HepG2 (cell line): ENCODE results near the gene ACP5. TPM values are rescaled to one million over a fixed set of nuclear protein-coding genes. Genes with fewer than 3 reads are reported as not detected.

Experiments
- ATAC-seq: fragments of 200-7000 bp; cut with Tn5 transposase; 3 replicates; pipeline ENCODE4 v1.9.1; 2020; ENCODE audit warnings: mild to moderate bottlenecking, moderate library complexity
- BruUV-seq: library from RNA; stranded (reverse); fragments of 400-500 nt; replicated peaks from 2 replicates; lab custom pipeline; 2021; lab: Mats Ljungman, UMichigan
- CTCF ChIA-PET: fragments of 300-600 bp; formaldehyde crosslinking; extraction: SDS; loops from one replicate; lab custom pipeline; 2021; ENCODE audit warnings: low total read pairs, inconsistent platforms, low intra/inter-chr PET ratio; lab: Yijun Ruan, JAX
- POLR2A ChIA-PET: fragments of 350-600 bp; sonication (Branson Sonifier 250); formaldehyde crosslinking; loops from one replicate; lab custom pipeline; 2020; ENCODE audit warnings: antibody characterized with exemption, inconsistent platforms; lab: Yijun Ruan, JAX
- DNase-seq: peaks from one replicate; pipeline ENCODE4 v3.0.0-alpha.2; 2015; ENCODE audit warnings: low spot score
- FAIRE-seq: peaks from 3 replicates; lab custom pipeline; 2011; peaks lifted over from hg19 to GRCh38; lab: Jason Lieb, UNC
- H2AFZ ChIP-seq: one replicate; pipeline ENCODE4 v1.6.1; 2011; ENCODE audit warnings: low read length, inconsistent platforms
- H3K27ac ChIP-seq: fragments of 300-600 bp; 3 replicates; pipeline ENCODE4 v1.8.0; 2011; ENCODE audit warnings: mixed run types, mild to moderate bottlenecking, mixed read lengths, low read length, inconsistent platforms; ENCODE audit not compliant: insufficient read depth; ENCODE audit errors: extremely low read length
- H3K27me3 ChIP-seq, 2 experiments: fragments of 200-600 bp in 1 of 2; 2 replicates in 1 of 2; 3 replicates in 1 of 2; pipeline versions ENCODE4 v1.6.0 to v1.8.0; 2011; ENCODE audit warnings: low read length in 2 of 2, mild to moderate bottlenecking in 2 of 2, moderate library complexity in 2 of 2, inconsistent platforms in 1 of 2; ENCODE audit not compliant: insufficient read depth in 2 of 2, control insufficient read depth in 1 of 2
- H3K36me3 ChIP-seq, 2 experiments: fragments of 200-600 bp in 1 of 2; replicated peaks in 1 of 2; 2 replicates in 1 of 2; 3 replicates in 1 of 2; pipeline versions ENCODE4 v1.5.1 to v1.8.0; 2011; ENCODE audit warnings: low read length in 2 of 2, inconsistent platforms in 1 of 2; ENCODE audit not compliant: insufficient read depth in 2 of 2, control insufficient read depth in 1 of 2
- H3K4me1 ChIP-seq: 2 replicates; pipeline ENCODE4 v1.5.1; 2012; ENCODE audit warnings: low read length, inconsistent platforms; ENCODE audit not compliant: insufficient read depth
- H3K4me2 ChIP-seq: 2 replicates; pipeline ENCODE4 v1.6.0; 2011; ENCODE audit warnings: low read depth, low read length, inconsistent platforms
- H3K4me3 ChIP-seq, 3 experiments: fragments of 200-600 bp in 1 of 3; sonication (generic), shearing (Covaris generic) in 1 of 3; replicated peaks in 1 of 3; 2 replicates each; pipeline ENCODE4 v1.5.1; 2011 to 2016; ENCODE audit warnings: low read length in 3 of 3, inconsistent platforms in 2 of 3, low read depth in 2 of 3, mild to moderate bottlenecking in 2 of 3, control low read depth in 1 of 3, mixed read lengths in 1 of 3; ENCODE audit not compliant: insufficient read depth in 1 of 3
- H3K79me2 ChIP-seq: one replicate; pipeline ENCODE4 v1.6.1; 2011; ENCODE audit warnings: low read length, inconsistent platforms; ENCODE audit not compliant: insufficient read depth
- H3K9ac ChIP-seq: 2 replicates; pipeline ENCODE4 v1.6.0; 2011; ENCODE audit warnings: mild to moderate bottlenecking, low read depth, low read length, inconsistent platforms; ENCODE audit not compliant: insufficient read depth
- H3K9me3 ChIP-seq: 2 replicates; pipeline ENCODE4 v1.5.1; 2012; ENCODE audit warnings: mild to moderate bottlenecking, low read length
- H4K20me1 ChIP-seq: 2 replicates; pipeline ENCODE4 v1.6.0; 2011; ENCODE audit warnings: inconsistent platforms, mild to moderate bottlenecking, low read length, moderate library complexity; ENCODE audit not compliant: insufficient read depth
- AGO2 ChIP-seq: fragments of 200-400 bp; formaldehyde crosslinking; optimal IDR thresholded peaks from 2 replicates; pipeline ENCODE3; 2017; ENCODE audit warnings: mild to moderate bottlenecking, low read depth, low read length, moderate library complexity
- ATF4 ChIP-seq, 2 experiments: fragments of 450-650 bp in 1 of 2; sonication (generic) in 1 of 2; formaldehyde crosslinking; IDR thresholded peaks; 2 replicates each; pipeline versions ENCODE4 v1.5.0 to v1.8.0; 2020 to 2022; ENCODE audit warnings: mild to moderate bottlenecking in 1 of 2, missing genetic modification reagents in 1 of 2
- CENPT ChIP-seq: sonication (generic); formaldehyde crosslinking; IDR thresholded peaks from 2 replicates; pipeline ENCODE4 v1.8.0; 2022; ENCODE audit warnings: low read depth, mild to moderate bottlenecking, moderate library complexity, missing genetic modification reagents
- CHCHD3 ChIP-seq: sonication (generic); formaldehyde crosslinking; IDR thresholded peaks from 2 replicates; pipeline ENCODE4 v1.8.0; 2022; ENCODE audit warnings: mild to moderate bottlenecking, missing genetic modification reagents, moderate library complexity
- NR2F6 ChIP-seq, 2 experiments: IDR thresholded peaks; 2 replicates each; pipeline ENCODE4 v1.6.1; 2016; ENCODE audit warnings: antibody characterized with exemption in 1 of 2, mild to moderate bottlenecking in 1 of 2
- RARA ChIP-seq: IDR thresholded peaks from 2 replicates; pipeline ENCODE4 v1.6.1; 2016; ENCODE audit warnings: missing genetic modification reagents, missing compliant biosample characterization
- RFX1 ChIP-seq: fragments of 450-650 bp; IDR thresholded peaks from 2 replicates; pipeline ENCODE4 v1.6.1; 2017
- TFE3 ChIP-seq: IDR thresholded peaks from 2 replicates; pipeline ENCODE4 v1.6.1; 2016
- ZFX ChIP-seq: sonication (generic); formaldehyde crosslinking; IDR thresholded peaks from 2 replicates; pipeline ENCODE4 v1.4.0; 2020; ENCODE audit warnings: mild to moderate bottlenecking, low read depth, missing genetic modification reagents, moderate library complexity
- ZNF263 ChIP-seq: sonication (generic); formaldehyde crosslinking; IDR thresholded peaks from 2 replicates; pipeline ENCODE4 v1.4.0; 2020; ENCODE audit warnings: missing genetic modification reagents
- ZNF782 ChIP-seq: sonication (generic); formaldehyde crosslinking; IDR thresholded peaks from 2 replicates; pipeline ENCODE4 v1.4.0; 2020; ENCODE audit warnings: missing genetic modification reagents, mild to moderate bottlenecking, borderline replicate concordance
- WGBS: methylation state at CpG from one replicate; pipeline ENCODE4 v1.1.6; 2017; ENCODE audit warnings: low lambda C conversion rate; 5-methylcytosine and 5-hydroxymethylcytosine counted together
- in situ Hi-C: cut with HindIII; loops from 2 replicates; pipeline ENCODE4 v1.10.0; 2017; ENCODE audit warnings: low pct_unique_long_range_greater_than_20kb; ENCODE audit not compliant: extremely low pct_ligation_motif_present
- intact Hi-C: fragments of 100-400 bp; cut with micrococcal nuclease; formaldehyde crosslinking; loops from one replicate; pipeline ENCODE4 v1.10.0; 2022; ENCODE audit not compliant: unreplicated experiment
- polyA plus RNA-seq, 8 experiments: library from polyadenylated mRNA; depleted of rRNA in 3 of 8; stranded (reverse) in 7 of 8; unstranded in 1 of 8; fragments of >200 nt; fragmentation: Illumina TruSeq in 4 of 8; extraction: Trizol in 4 of 8; gene quantifications; 2 replicates each; pipeline versions ENCODE4 v1.2.1 to v1.2.3, GENCODE V29; 2011 to 2016; ENCODE audit warnings: low read depth in 4 of 8, missing spikeins in 1 of 8, mixed read lengths in 1 of 8; ENCODE audit not compliant: insufficient read depth in 1 of 8
- total RNA-seq, 5 experiments: library from RNA; depleted of rRNA; stranded (reverse); fragments of >200 nt; fragmentation: Illumina TruSeq; extraction: Trizol; gene quantifications; 2 replicates each; pipeline ENCODE4 v1.2.3, GENCODE V29; 2016; ENCODE audit warnings: low read depth in 1 of 5
- TF ChIP-seq, protein P1 (sequence below): sonication (generic); formaldehyde crosslinking; IDR thresholded peaks from 2 replicates; pipeline ENCODE4 v1.4.0; 2020; ENCODE audit warnings: missing genetic modification reagents
- TF ChIP-seq, protein P2 (sequence below): sonication (generic); formaldehyde crosslinking; IDR thresholded peaks from 2 replicates; pipeline ENCODE4 v1.5.0; 2020; ENCODE audit warnings: mild to moderate bottlenecking, missing genetic modification reagents
- TF ChIP-seq, protein P3 (sequence below): IDR thresholded peaks from 2 replicates; pipeline ENCODE4 v1.6.1; 2018; ENCODE audit warnings: missing genetic modification reagents

ACP5 gene
- total and polyA plus RNA-seq, 2 of the 13 experiments (the other 11 are each of a cell fraction or from before 2014, with no cell fraction given): 1.3 to 6.7 TPM

- 72% methylated on average over 16 of the region's 62 CpGs for WGBS
- Histone ChIP-seq H3K36me3 (no peaks in the 10 kb centered on the region), H2AFZ (no peak overlapping the region), H3K4me2 (peak overlapping the region; percentile 67), H3K4me3 (peak overlapping the region in 1 of 3 experiments; percentile 47; a peak in 1 of 6 replicates), H3K4me1 (peaks cover 17% of the 10 kb centered on the region), H3K9ac (peak overlapping the region; percentile 36), H3K27ac (no peak overlapping the region), H3K27me3 (no peaks in the 10 kb centered on the region), H4K20me1 (no peaks in the 10 kb centered on the region), H3K9me3 (no peaks in the 10 kb centered on the region), H3K79me2 (no peaks in the 10 kb centered on the region)
- in situ Hi-C loops: no loop called here
- ATAC-seq (peak; percentile 70), DNase-seq (peak; percentile 31), FAIRE-seq (no peak)
- POLR2A ChIA-PET: interaction anchor here (0.9 to 2.2 kb wide), 2 partner anchors 19 kb away, joined by 3 to 7 read pairs; partner anchors contain the start of gene ELOF1
- BruUV-seq: no TSS peak
- intact Hi-C loops: no loop called here
- CTCF ChIA-PET: no interaction called here
- TF ChIP-seq, protein P1, sequence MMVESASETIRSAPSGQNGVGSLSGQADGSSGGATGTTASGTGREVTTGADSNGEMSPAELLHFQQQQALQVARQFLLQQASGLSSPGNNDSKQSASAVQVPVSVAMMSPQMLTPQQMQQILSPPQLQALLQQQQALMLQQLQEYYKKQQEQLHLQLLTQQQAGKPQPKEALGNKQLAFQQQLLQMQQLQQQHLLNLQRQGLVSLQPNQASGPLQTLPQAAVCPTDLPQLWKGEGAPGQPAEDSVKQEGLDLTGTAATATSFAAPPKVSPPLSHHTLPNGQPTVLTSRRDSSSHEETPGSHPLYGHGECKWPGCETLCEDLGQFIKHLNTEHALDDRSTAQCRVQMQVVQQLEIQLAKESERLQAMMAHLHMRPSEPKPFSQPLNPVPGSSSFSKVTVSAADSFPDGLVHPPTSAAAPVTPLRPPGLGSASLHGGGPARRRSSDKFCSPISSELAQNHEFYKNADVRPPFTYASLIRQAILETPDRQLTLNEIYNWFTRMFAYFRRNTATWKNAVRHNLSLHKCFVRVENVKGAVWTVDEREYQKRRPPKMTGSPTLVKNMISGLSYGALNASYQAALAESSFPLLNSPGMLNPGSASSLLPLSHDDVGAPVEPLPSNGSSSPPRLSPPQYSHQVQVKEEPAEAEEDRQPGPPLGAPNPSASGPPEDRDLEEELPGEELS (CRISPR knock-in tag): 0 out of 2 replicates have a peak, but pooled peaks have one; percentile 0
- no peak for TF ChIP-seq ZNF782 (CRISPR knock-in tag)
- TF ChIP-seq RARA (CRISPR knock-in tag): peak; percentile 41; the same call in 1 of the 2 replicates
- no peak for TF ChIP-seq CENPT (CRISPR knock-in tag)
- no peak for TF ChIP-seq ATF4 (CRISPR knock-in tag; IDR thresholded peaks at IDR 0.05)
- no peak for TF ChIP-seq RFX1
- TF ChIP-seq NR2F6 (IDR thresholded peaks at IDR 0.05): no peak
- TF ChIP-seq NR2F6 (CRISPR knock-in tag; IDR thresholded peaks at IDR 0.05): peak; percentile 50
- peak; percentile 72 for TF ChIP-seq ZNF263 (CRISPR knock-in tag)
- TF ChIP-seq, protein P2, sequence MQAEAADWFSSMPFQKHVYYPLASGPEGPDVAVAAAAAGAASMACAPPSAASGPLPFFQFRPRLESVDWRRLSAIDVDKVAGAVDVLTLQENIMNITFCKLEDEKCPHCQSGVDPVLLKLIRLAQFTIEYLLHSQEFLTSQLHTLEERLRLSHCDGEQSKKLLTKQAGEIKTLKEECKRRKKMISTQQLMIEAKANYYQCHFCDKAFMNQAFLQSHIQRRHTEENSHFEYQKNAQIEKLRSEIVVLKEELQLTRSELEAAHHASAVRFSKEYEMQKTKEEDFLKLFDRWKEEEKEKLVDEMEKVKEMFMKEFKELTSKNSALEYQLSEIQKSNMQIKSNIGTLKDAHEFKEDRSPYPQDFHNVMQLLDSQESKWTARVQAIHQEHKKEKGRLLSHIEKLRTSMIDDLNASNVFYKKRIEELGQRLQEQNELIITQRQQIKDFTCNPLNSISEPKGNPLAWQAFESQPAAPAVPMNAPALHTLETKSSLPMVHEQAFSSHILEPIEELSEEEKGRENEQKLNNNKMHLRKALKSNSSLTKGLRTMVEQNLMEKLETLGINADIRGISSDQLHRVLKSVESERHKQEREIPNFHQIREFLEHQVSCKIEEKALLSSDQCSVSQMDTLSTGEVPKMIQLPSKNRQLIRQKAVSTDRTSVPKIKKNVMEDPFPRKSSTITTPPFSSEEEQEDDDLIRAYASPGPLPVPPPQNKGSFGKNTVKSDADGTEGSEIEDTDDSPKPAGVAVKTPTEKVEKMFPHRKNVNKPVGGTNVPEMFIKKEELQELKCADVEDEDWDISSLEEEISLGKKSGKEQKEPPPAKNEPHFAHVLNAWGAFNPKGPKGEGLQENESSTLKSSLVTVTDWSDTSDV (CRISPR knock-in tag): no peak
- TF ChIP-seq AGO2: no peak
- no peak for TF ChIP-seq CHCHD3 (CRISPR knock-in tag)
- TF ChIP-seq ZFX (CRISPR knock-in tag): peak; percentile 35; the same call in 1 of the 2 replicates
- TF ChIP-seq TFE3 (CRISPR knock-in tag): 0 out of 2 replicates have a peak, but pooled peaks have one; percentile 40
- TF ChIP-seq, protein P3, sequence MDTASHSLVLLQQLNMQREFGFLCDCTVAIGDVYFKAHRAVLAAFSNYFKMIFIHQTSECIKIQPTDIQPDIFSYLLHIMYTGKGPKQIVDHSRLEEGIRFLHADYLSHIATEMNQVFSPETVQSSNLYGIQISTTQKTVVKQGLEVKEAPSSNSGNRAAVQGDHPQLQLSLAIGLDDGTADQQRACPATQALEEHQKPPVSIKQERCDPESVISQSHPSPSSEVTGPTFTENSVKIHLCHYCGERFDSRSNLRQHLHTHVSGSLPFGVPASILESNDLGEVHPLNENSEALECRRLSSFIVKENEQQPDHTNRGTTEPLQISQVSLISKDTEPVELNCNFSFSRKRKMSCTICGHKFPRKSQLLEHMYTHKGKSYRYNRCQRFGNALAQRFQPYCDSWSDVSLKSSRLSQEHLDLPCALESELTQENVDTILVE (CRISPR knock-in tag): no peak
These were observed 1.1 kb upstream of the ACP5 start for GRCh38 chr19:11578258-11579142.
